ENCODE data around the gene TAS1R1.

- no peak for TF ChIP-seq CTCF (IDR thresholded peaks at IDR 0.05)
- no peak for TF ChIP-seq POLR2A (IDR thresholded peaks at IDR 0.05)
These were observed 18.8 kb upstream of the TAS1R1 start for GRCh38 chr1:6536291-6536690.

Data from right lobe of liver (tissue), 4 donors.